ENCODE measurements around the gene PIK3R6. TPM values are rescaled to one million over a fixed set of nuclear protein-coding genes. Genes with fewer than 3 reads are reported as not detected.

Gene PIK3R6
- total RNA-seq, 1 donor from 2014 or later = not detected

DNA sequence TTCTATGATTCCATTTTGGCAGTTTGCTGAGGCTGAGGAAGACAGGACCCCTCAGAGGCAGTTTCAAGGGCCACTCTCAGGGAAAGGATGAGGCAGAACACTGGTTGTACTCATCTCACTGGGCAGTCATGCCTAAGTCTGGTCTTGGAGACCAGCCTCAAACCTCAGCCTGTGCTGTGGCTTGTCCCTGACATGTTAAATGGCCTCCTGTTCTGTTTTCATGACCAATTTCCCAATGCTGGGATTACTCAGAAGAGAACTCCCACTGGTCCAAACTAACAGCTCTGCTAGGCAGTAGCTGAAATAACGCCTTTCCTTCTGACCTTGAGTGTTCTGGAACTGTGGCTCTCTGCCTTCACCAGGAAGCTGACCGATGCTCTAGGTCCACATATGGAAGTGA is 100.7 kb downstream of the PIK3R6 start:
- H3K27me3 ChIP-seq (ENCODE audit: control insufficient read depth, insufficient read depth, low read length) = no peaks in the 10 kb centered on the region
- TF ChIP-seq, protein P1, sequence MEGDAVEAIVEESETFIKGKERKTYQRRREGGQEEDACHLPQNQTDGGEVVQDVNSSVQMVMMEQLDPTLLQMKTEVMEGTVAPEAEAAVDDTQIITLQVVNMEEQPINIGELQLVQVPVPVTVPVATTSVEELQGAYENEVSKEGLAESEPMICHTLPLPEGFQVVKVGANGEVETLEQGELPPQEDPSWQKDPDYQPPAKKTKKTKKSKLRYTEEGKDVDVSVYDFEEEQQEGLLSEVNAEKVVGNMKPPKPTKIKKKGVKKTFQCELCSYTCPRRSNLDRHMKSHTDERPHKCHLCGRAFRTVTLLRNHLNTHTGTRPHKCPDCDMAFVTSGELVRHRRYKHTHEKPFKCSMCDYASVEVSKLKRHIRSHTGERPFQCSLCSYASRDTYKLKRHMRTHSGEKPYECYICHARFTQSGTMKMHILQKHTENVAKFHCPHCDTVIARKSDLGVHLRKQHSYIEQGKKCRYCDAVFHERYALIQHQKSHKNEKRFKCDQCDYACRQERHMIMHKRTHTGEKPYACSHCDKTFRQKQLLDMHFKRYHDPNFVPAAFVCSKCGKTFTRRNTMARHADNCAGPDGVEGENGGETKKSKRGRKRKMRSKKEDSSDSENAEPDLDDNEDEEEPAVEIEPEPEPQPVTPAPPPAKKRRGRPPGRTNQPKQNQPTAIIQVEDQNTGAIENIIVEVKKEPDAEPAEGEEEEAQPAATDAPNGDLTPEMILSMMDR (IDR thresholded peaks at IDR 0.05; ENCODE audit: insufficient read depth, low read length, poor library complexity, severe bottlenecking) = no peak
- DNase-seq (ENCODE audit: low read depth) = no peak
- H3K36me3 ChIP-seq (ENCODE audit: control insufficient read depth, insufficient read depth, low read length) = no peaks in the 10 kb centered on the region
- H3K4me3 ChIP-seq (ENCODE audit: low read depth, low read length) = no peak overlapping the region

DNA sequence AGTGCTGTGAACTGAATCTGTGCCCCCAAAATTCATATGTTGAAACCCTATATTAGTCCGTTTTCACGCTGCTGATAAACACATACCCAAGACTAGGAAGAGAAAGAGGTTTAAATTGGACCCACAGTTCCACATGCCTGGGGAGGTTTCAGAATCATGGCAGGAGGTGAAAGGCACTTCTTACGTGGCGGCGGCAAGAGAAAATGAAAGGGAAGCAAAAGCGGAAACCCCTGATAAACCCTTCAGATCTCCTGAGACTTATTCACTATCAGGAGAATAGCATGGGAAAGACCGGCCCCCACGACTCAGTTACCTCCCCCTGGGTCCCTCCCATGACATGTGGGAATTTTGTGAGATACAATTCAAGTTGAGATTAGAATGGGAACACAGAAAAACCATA is 105.5 kb downstream of the PIK3R6 start:
- Histone ChIP-seq H3K27me3 (ENCODE audit: control insufficient read depth, insufficient read depth, low read length) (no peaks in the 10 kb centered on the region), H3K4me3 (ENCODE audit: low read depth, low read length) (no peak overlapping the region), H3K36me3 (ENCODE audit: control insufficient read depth, insufficient read depth, low read length) (no peaks in the 10 kb centered on the region)
- TF ChIP-seq, protein P1 (IDR thresholded peaks at IDR 0.05; ENCODE audit: insufficient read depth, low read length, poor library complexity, severe bottlenecking) = no peak
- no peak for DNase-seq (ENCODE audit: low read depth)

DNA sequence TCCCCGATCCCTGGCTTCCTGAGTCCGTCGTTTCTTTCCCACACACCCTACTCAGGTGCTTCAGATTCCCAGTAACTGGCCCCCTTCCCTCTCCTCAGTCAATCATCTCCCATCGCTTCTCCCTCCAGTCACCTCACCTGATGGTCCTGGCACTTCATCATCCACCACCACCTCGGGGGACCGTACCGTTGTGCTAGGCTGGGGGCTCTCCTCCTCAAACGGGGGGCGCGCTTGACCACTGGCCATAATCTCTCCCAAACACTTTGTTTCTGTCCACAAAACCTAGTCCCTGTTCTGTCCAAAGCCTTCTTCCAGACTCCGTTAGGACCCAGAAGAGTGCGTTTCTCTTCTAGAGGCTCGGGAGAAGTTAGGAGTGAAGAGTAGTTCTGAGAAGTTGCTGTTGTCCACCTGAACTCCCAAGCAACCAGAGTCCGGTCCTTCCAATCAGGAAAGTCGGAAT is 109.3 kb downstream of the PIK3R6 start, which contains the start of gene SPDYE4:
Gene SPDYE4 (minus strand): TSS at position 410 of the 460 bp plus-strand sequence. CDS start 164 bp downstream, at position 246.
- Histone ChIP-seq H3K27me3 (ENCODE audit: control insufficient read depth, insufficient read depth, low read length) (no peaks in the 10 kb centered on the region), H3K36me3 (ENCODE audit: control insufficient read depth, insufficient read depth, low read length) (no peaks in the 10 kb centered on the region), H3K4me3 (ENCODE audit: low read depth, low read length) (no peak within 1 kb of the TSS)
- TF ChIP-seq, protein P1 (IDR thresholded peaks at IDR 0.05; ENCODE audit: insufficient read depth, low read length, poor library complexity, severe bottlenecking) = no peak
- no peak for DNase-seq (ENCODE audit: low read depth)

DNA sequence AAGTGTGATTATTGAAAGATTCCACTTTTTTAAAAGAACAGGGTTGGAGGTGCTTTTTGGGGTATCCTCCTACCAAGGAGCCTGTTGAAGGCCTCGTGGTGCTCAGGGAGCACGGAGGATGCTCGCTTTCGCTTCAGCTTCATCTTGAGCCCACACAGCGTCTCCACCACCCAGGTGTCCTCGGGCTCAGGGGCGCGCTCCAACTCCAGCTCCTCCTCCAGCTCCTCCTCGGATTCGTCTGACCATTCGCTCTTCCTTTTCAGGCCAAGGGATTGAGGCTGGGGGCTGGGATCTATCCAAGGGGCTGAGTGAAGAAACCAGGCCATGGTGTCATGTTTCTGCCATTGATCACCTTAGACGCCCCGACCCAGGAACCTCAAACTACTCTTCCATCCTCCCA is 110.3 kb downstream of the PIK3R6 start:
- no peak for DNase-seq (ENCODE audit: low read depth)
- TF ChIP-seq, protein P1 (IDR thresholded peaks at IDR 0.05; ENCODE audit: insufficient read depth, low read length, poor library complexity, severe bottlenecking) = no peak
- H3K36me3 ChIP-seq (ENCODE audit: control insufficient read depth, insufficient read depth, low read length) = no peaks in the 10 kb centered on the region
- H3K4me3 ChIP-seq (ENCODE audit: low read depth, low read length) = no peak overlapping the region
- H3K27me3 ChIP-seq (ENCODE audit: control insufficient read depth, insufficient read depth, low read length) = no peaks in the 10 kb centered on the region

DNA sequence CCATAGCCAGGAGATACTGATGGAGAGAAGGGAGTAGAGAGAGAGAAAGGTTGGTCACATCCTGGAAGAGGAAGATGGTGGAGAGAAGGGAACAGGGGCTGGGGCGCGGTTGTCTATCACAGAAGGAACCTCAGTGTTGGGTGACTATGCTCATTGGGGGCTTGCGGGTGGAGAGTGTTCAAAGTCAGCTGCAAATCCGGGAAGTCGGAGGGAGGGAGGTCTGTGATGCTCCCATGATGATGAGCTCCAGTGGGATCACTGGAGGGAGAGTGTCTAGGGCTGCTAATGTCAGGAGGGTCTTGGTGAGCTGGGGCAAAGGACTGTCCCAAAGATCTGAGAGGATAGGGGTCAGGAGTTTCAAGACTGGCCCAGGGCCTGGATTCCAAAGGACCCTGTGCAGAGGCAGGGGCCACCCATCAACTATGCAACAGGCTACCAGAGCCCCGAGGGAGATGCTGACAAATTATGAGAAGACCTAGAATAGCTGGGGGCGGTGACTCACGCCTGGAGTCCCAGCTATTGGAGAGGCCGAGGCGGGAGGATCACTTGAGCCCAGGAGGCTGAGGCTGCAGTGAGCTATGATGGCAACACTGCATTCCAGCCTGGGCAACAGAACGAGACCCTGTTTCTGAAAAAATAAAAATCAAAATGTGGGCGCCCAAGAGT is 111.8 kb downstream of the PIK3R6 start:
- TF ChIP-seq, protein P1 (IDR thresholded peaks at IDR 0.05; ENCODE audit: insufficient read depth, low read length, poor library complexity, severe bottlenecking) = no peak
- no peak overlapping the region for H3K4me3 ChIP-seq (ENCODE audit: low read depth, low read length)
- no peaks in the 10 kb centered on the region for H3K36me3 ChIP-seq (ENCODE audit: control insufficient read depth, insufficient read depth, low read length)
- no peaks in the 10 kb centered on the region for H3K27me3 ChIP-seq (ENCODE audit: control insufficient read depth, insufficient read depth, low read length)
- DNase-seq (ENCODE audit: low read depth) = no peak

DNA sequence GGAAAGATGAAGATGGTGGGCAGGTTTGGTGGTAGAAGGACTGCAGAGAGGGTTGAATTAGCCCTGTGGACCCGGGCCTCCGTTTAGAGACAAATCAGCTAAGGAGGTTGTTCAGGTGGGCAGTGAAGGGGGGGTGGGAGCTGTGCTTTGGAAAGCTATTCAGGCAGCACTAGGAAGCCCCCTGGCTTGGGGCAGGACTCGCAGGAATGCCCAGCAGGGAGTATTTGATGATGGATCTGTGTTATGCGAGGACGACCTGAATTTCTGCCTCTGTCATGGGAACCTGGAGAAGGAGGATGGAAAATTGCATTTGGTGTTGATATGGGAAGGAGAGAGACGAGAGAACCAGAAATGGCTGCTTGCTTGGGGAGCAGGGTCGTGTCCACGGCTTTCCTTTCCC is 112.6 kb downstream of the PIK3R6 start:
- H3K36me3 ChIP-seq (ENCODE audit: control insufficient read depth, insufficient read depth, low read length) = no peaks in the 10 kb centered on the region
- no peak for DNase-seq (ENCODE audit: low read depth)
- H3K4me3 ChIP-seq (ENCODE audit: low read depth, low read length) = no peak overlapping the region
- TF ChIP-seq, protein P1 (IDR thresholded peaks at IDR 0.05; ENCODE audit: insufficient read depth, low read length, poor library complexity, severe bottlenecking) = no peak
- H3K27me3 ChIP-seq (ENCODE audit: control insufficient read depth, insufficient read depth, low read length) = no peaks in the 10 kb centered on the region
